ENCODE measurements around the gene CAPS.
"Not testable (repeated sequence)": the region's sequence is repeated elsewhere in the genome, so short reads cannot be mapped to it uniquely, and the experiment has no call there.

CAPS gene

DNA sequence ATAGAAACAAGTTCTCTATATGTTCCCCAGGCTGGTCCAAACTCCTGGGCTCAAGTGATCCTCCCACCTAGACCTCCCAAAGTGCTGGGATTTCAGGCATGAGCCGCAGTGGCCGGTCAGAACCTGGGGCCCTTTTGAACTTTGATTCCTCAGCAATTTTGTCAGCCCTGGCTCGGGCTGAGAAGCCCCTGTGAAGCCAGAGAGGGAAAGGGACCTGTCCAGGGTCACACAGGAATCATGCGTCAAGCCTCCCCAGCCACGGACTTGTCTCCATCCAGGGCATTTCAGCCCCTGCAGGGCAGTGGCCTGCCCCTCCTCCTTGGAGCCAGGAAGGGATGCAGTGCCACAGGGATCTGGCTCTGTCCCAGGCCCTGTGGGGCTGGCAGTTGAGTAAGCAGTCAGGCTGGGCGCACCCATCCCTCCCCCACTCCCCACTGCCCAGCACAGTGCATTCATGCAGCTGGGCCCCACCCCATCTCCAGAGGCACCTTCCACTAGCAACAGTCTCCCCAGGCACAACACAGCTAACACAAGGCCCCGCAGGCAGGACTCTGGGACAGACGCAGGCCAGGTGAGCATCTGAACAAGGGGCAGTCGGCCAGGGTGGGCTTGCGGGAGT is at the start of gene CAPS:
Gene CAPS (plus strand): TSS at position 516 of the 619 bp plus-strand sequence. CDS start 153 bp downstream, outside the sequence.
- DNase-seq (ENCODE audit: low spot score), result no peak

DNA sequence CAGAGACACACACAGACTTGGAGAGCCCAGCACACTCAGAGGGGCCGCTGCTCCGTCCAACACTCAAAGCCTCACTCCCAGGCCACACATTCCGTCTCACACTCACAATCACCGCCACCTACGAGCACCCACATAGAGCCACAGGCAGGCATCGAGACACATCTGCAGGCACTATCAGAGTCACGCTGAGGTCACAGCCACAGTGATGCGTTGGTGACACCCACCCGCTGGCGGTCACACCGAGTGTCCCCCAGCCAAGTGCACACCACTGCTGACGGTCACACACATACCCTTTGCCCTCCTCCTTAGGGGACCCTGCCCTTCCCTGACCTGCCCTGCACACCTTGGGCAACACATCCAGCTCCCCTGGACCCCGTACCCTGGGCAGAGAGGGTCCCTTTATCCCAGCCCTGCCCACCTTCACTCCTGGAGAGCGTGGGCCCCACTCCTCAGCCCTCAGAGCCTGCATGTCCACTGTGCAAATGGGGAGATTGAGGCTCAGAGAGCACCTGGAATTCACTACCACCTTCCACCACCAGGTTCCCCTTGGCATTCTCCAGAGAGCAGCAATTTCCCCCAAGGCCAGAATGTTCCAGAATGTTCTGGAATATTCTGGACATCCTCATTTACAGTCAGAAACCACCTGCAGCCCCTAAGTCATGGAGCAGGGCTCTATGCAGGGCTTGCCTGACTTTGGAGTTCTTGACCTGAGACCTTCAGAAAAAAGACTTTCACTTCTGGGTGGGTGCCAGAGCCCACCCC is 49.1 kb upstream of the CAPS start:
- no peak for DNase-seq (ENCODE audit: low spot score)

DNA sequence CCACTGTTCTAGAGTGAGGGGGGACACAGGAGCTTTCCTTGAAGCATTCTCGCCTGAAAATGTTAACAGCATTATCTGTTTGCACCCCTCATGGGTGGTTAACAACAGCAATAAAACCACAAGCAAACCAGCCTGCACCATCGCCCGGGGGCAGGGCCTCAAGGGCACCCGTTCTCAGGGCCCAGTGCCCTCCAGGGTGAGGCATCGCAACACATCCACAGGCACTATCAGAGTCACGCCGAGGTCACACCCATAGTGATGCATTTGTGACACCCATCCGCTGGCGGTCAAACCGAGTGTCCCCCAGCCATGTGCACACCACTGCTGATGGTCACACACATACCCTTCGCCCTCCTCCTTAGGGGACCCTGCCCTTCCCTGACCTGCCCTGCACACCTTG is 48.3 kb upstream of the CAPS start:
- DNase-seq (ENCODE audit: low spot score), result no peak

GRCh38 chr19:5867201-5868136 is 46.6 kb upstream of the CAPS start:
- no peak for DNase-seq (ENCODE audit: low spot score)

DNA sequence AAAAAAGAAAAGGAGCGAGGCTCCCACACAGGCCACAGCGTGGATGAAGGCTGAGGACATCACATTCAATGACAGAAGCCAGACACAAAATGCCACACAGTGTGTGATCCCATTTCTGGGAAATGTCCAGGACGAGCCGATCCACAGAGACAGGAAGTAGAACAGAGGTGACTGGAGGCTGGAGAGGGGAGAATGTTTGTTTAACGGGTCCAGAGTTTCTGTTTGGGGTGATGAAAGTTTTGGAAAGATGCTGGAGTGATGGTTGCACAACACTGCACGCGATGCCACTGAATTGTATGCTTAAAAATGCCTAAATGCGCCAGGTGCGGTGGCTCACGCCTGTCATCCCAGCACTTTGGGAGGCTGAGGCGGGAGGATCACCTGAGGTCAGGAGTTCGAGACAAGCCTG is 43.1 kb upstream of the CAPS start:
- no peak for DNase-seq (ENCODE audit: low spot score)

- DNase-seq (ENCODE audit: low spot score), result no peak
These were observed 40.3 kb upstream of the CAPS start for GRCh38 chr19:5873617-5874199.

DNA sequence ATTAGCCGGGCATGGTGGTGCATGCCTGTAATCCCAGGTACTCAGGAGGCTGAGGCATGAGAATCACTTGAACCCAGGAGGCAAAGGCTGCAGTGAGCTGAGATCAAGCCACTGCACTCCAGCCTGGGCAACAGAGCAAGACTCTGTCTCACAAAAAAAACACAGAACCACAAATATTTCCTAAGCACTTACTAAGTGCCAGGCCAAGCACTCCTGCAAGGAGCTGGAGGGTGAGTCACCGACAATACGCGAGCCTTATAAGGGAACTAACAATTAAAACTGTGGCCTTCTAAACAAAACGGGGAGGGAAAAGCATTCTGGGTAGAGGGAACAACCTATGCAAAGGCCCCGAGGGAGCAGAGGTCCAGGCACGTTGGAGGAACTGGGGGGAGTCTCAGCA is 39.6 kb upstream of the CAPS start:
- DNase-seq (ENCODE audit: low spot score), result not testable (repeated sequence)

GRCh38 chr19:5877427-5877826 is 36.6 kb upstream of the CAPS start:
- no peak for DNase-seq (ENCODE audit: low spot score)

GRCh38 chr19:5877882-5878281 is 36.2 kb upstream of the CAPS start:
- no peak for DNase-seq (ENCODE audit: low spot score)

- no peak for DNase-seq (ENCODE audit: low spot score)
These were observed 33.9 kb upstream of the CAPS start for GRCh38 chr19:5880196-5880595.

- DNase-seq (ENCODE audit: low spot score), result no peak
These were observed 33.4 kb upstream of the CAPS start for GRCh38 chr19:5880604-5881078.

GRCh38 chr19:5881543-5882299 is 32.3 kb upstream of the CAPS start:
- DNase-seq (ENCODE audit: low spot score), result no peak

DNA sequence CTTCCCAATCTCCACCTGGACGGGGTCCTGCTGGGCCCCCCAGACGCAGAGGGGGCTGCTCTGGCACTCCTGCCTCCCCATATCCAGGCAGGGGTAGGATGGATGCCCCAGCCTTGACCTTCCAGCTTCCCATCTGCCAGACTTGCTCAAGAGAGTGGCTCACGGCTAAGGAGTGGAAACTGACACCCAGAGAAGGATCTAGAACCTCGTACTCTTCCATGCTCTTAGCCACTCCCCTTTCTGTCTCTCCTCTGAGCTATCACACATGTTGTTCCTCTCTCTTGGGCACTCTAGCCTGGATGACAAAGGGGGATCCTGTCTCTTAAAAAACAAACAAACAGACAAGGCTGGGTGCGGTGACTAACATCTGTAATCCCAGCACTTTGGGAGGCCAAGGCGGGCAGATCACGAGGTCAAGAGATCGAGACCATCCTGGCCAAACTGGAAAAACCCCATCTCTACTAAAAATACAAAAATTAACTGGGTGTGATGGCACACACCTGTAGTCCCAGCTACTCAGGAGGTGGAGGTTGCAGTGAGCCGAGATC is 31.6 kb upstream of the CAPS start:
- DNase-seq (ENCODE audit: low spot score), result no peak

GRCh38 chr19:5883157-5883873 is 30.7 kb upstream of the CAPS start:
- not testable (repeated sequence) for DNase-seq (ENCODE audit: low spot score)

DNA sequence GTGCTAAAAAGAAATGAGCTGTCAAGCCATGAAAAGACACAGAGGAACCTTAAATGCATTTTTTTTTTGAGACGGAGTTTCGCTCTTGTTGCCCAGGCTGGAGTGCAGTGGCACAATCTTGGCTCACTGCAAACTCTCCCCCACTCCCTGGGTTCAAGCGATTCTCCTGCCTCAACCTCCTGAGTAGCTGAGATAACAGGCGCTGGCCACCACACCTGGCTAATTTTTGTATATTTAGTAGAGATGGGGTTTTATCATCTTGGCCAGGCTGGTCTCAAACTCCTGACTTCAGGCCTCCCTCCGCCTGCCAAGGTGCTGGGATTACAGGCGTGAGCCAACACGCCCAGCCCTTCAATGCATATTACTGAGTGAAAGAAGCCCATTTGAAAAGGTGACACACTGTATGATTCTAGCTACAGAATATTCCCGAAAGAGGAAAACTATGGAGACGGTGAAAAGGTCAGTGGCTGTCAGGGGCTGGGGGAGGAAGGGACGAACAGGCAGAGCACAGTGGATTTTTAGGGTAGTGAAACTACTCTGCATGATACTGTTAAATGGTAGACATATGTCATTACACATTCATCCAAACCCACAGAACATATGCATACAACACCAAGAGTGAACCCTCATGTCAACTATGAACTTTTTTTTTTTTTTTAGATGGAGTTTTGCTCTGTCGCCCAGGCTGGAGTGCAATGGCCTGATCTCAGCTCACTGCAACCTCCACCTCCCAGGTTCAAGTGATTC is 29.8 kb upstream of the CAPS start:
- not testable (repeated sequence) for DNase-seq (ENCODE audit: low spot score)

DNA sequence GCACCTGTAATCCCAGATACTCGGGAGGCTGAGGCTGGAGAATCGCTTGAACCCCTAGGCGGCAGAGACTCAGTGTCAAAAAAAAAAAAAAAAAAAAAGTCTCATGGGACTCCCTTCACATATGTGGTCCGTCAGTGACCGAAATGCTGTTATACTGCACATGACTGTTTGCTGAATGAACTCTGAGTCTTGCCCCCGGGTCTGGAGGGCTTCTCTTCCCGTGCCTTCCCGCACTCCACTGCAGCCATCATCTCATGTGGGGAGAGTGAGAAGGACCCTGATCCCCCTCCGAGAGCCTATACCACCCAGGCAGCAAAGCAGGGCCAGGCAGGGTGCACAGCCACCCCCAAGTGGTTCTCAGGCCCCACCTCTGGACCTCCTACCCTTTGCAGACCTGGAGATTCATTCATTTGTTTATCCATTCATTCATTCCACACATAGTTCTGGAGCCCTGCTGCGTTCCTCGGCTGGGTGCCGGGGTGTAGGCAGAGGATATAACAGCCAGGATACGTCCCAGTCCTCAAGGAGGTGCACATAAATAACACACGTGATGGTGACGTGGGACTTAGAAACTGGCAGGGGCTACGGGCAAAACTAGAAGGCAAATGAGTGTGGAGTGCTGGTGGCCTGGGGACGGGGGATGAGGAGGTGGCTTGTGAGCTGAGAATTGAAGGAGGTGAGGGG is 24.6 kb upstream of the CAPS start:
- no peak for DNase-seq (ENCODE audit: low spot score)

- no peak for DNase-seq (ENCODE audit: low spot score)
These were observed 24.0 kb upstream of the CAPS start for GRCh38 chr19:5890099-5890498.

- DNase-seq (ENCODE audit: low spot score), result no peak
These were observed 22.5 kb upstream of the CAPS start for GRCh38 chr19:5891572-5891937.

Measured in CD4-positive, alpha-beta T cell treated with Interleukin-15 for 4 hours (primary cell).